WI38 (cell line): ENCODE results near the gene IFRD1.

Experiments used
- H3K4me3 ChIP-seq: 2 replicates; pipeline ENCODE4 v1.5.1; 2011; ENCODE audit warnings: low read depth, mild to moderate bottlenecking, control low read depth, low read length
- CTCF ChIP-seq: IDR thresholded peaks from 2 replicates; pipeline ENCODE4 v1.5.1; 2012; ENCODE audit warnings: low read depth, mild to moderate bottlenecking, control low read depth, low read length

Gene IFRD1, protein sequence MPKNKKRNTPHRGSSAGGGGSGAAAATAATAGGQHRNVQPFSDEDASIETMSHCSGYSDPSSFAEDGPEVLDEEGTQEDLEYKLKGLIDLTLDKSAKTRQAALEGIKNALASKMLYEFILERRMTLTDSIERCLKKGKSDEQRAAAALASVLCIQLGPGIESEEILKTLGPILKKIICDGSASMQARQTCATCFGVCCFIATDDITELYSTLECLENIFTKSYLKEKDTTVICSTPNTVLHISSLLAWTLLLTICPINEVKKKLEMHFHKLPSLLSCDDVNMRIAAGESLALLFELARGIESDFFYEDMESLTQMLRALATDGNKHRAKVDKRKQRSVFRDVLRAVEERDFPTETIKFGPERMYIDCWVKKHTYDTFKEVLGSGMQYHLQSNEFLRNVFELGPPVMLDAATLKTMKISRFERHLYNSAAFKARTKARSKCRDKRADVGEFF

GRCh38 chr7:112449902-112450806 lies at the start of gene IFRD1:
Gene IFRD1, plus strand, starts transcription at chr7:112450460. Its CDS starts 229 bp downstream, at chr7:112450689.
- peak within 1 kb of the TSS; percentile 96 for H3K4me3 ChIP-seq
- TF ChIP-seq CTCF, result no peak

GRCh38 chr7:112404321-112404720 lies 45.9 kb upstream of the IFRD1 start:
- TF ChIP-seq CTCF, result no peak
- no peak overlapping the region for H3K4me3 ChIP-seq

GRCh38 chr7:112405286-112405685 lies 45.0 kb upstream of the IFRD1 start:
- TF ChIP-seq CTCF, result no peak
- no peak overlapping the region for H3K4me3 ChIP-seq

GRCh38 chr7:112407261-112407660 lies 43.0 kb upstream of the IFRD1 start:
- H3K4me3 ChIP-seq, result no peak overlapping the region
- no peak for TF ChIP-seq CTCF

GRCh38 chr7:112410092-112410491 lies 40.2 kb upstream of the IFRD1 start:
- TF ChIP-seq CTCF, result no peak
- H3K4me3 ChIP-seq, result no peak overlapping the region

DNA sequence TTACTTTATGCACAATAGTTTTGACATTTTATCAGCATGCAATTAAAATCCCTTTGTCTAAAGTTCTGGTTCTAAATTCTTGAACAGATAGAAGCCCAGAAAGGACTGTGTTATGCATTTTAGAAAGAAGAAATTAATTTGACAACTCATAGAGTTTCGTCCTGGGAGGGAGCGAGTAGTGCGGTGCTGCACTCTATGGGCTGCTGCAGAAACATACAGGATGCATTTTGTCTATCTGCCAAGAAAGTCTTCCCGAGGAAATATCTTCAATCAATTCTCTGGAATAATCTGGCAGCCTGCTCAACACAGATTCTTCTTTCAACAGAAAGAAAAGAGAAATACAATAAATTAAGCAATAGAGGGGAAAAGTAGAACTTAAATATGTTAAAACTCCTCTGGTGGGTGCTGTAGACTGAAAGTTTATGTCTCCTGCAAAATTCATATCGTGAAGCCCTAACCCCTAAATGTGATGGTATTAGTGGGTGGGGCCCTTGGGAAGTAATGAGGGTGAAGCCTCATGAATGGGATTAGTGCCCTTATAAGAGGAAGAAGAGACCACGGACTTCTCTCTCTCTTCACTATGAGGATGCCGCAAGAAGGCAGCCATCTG lies 39.0 kb upstream of the IFRD1 start:
- peak; percentile 68 for TF ChIP-seq CTCF
- no peak overlapping the region for H3K4me3 ChIP-seq
